GM18508 (cell line): ENCODE data around the gene DHX9.
"Not testable (repeated sequence)": the region's sequence is repeated elsewhere in the genome, so short reads cannot be mapped to it uniquely, and the experiment has no call there.

Source experiments
- ATAC-seq: cut with Tn5 transposase; IDR thresholded peaks from one replicate; pipeline ENCODE4 v1.9.1; 2021; ENCODE audit warnings: moderate number of reproducible peaks; ENCODE audit not compliant: insufficient read depth, unreplicated experiment

Gene DHX9

GRCh38 chr1:182886985-182887384 lies 47.8 kb downstream of the DHX9 start:
- ATAC-seq: no peak

- no peak for ATAC-seq
These were observed 49.8 kb downstream of the DHX9 start for GRCh38 chr1:182888736-182889531.

GRCh38 chr1:182889997-182890396 lies 50.9 kb downstream of the DHX9 start:
- no peak for ATAC-seq

GRCh38 chr1:182890927-182891610 lies 51.9 kb downstream of the DHX9 start:
- ATAC-seq: no peak

GRCh38 chr1:182897696-182898095 lies 58.5 kb downstream of the DHX9 start:
- ATAC-seq: no peak

GRCh38 chr1:182901946-182902345 lies 62.8 kb downstream of the DHX9 start:
- ATAC-seq: not testable (repeated sequence)

- ATAC-seq: no peak
These were observed 66.2 kb downstream of the DHX9 start for GRCh38 chr1:182905321-182905720.

- no peak for ATAC-seq
These were observed 70.4 kb downstream of the DHX9 start for GRCh38 chr1:182909578-182909977.

GRCh38 chr1:182910143-182910542 lies 71.0 kb downstream of the DHX9 start:
- ATAC-seq: no peak

GRCh38 chr1:182913401-182913800 lies 74.3 kb downstream of the DHX9 start:
- no peak for ATAC-seq

- no peak for ATAC-seq
These were observed 78.2 kb downstream of the DHX9 start for GRCh38 chr1:182917378-182917777.

- ATAC-seq: no peak
These were observed 86.5 kb downstream of the DHX9 start for GRCh38 chr1:182925661-182926060.

GRCh38 chr1:182927693-182928433 lies 88.7 kb downstream of the DHX9 start:
- ATAC-seq: peak; percentile 40

GRCh38 chr1:182930985-182931384 lies 91.8 kb downstream of the DHX9 start:
- no peak for ATAC-seq

- no peak for ATAC-seq
These were observed 96.6 kb downstream of the DHX9 start for GRCh38 chr1:182935716-182936115.
